Endothelial cell of umbilical vein (primary cell): ENCODE data around the gene TTLL7.

Experiments
- CTCF ChIP-seq, 2 donors: IDR thresholded peaks; 1 replicate in 1 of 2; 2 replicates in 1 of 2; pipeline ENCODE4 v1.5.1; 2011; ENCODE audit warnings: low read length in 2 of 2, mild to moderate bottlenecking in 2 of 2, moderate library complexity in 2 of 2, control low read depth in 1 of 2, inconsistent platforms in 1 of 2, low read depth in 1 of 2; ENCODE audit not compliant: insufficient read depth in 1 of 2; ENCODE audit errors: extremely low read depth in 1 of 2
- EZH2 ChIP-seq: IDR thresholded peaks from 2 replicates; pipeline ENCODE4 v1.6.1; 2012; ENCODE audit warnings: borderline replicate concordance, low read depth, mild to moderate bottlenecking, moderate library complexity, low read length, inconsistent platforms; ENCODE audit not compliant: severe bottlenecking
- FOS ChIP-seq: IDR thresholded peaks from 2 replicates; pipeline ENCODE4 v1.6.1; 2011; ENCODE audit warnings: mild to moderate bottlenecking, low read length, moderate library complexity, borderline replicate concordance; ENCODE audit not compliant: insufficient read depth
- MAX ChIP-seq: IDR thresholded peaks from 2 replicates; pipeline ENCODE4 v1.6.1; 2011; ENCODE audit not compliant: insufficient read depth, insufficient read length
- MYC ChIP-seq: IDR thresholded peaks from one replicate; pipeline ENCODE4 v1.6.1; 2011; ENCODE audit warnings: mild to moderate bottlenecking, low read depth, low read length
- POLR2A ChIP-seq: IDR thresholded peaks from 2 replicates; pipeline ENCODE4 v1.6.1; 2012; ENCODE audit warnings: low read depth, mild to moderate bottlenecking, control low read depth, low read length
- POLR2AphosphoS5 ChIP-seq: IDR thresholded peaks from 2 replicates; pipeline ENCODE4 v1.6.1; 2012; ENCODE audit warnings: low read depth, mild to moderate bottlenecking, control low read depth, low read length, moderate library complexity; ENCODE audit not compliant: insufficient read depth

DNA sequence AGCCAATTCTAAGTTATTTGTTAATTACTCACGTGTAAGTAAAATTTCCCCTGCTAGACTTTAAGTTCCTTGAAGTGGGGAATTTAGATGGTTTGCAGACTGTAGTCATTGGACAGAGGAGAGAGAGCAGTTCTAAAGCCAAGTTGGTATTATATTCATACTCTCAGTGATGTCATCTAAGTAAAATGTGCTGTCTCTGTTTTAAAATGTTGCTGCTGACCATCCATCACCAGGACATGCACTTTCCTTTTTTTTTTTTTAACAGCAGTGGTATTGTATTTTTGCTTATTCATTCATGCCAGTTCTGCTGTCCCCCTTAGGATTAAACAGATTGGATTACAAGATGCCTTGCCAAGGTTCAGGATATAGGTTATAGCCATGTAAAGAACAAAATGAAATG lies 2.3 kb downstream of the TTLL7 start:
- TF ChIP-seq CTCF (IDR thresholded peaks at IDR 0.05; ENCODE audit: extremely low read depth in 1 of 2, insufficient read depth in 1 of 2, low read depth in 1 of 2, low read length in 2 of 2) (no peak), POLR2AphosphoS5 (no peak), EZH2 (no peak), POLR2A (no peak), MAX (no peak), MYC (no peak), FOS (no peak)
